Right kidney (tissue), 1 donor: Measurements from ENCODE around the gene MPND.

Experiments used
- DNase-seq: peaks from one replicate; pipeline ENCODE4 v3.0.0-alpha.2; 2016

The MPND gene

GRCh38 chr19:4376991-4377781 is 33.8 kb downstream of the MPND start:
- DNase-seq, result no peak

GRCh38 chr19:4378886-4379285 is 35.5 kb downstream of the MPND start:
- DNase-seq, result no peak

GRCh38 chr19:4379383-4380253 is 36.3 kb downstream of the MPND start:
- peak; percentile 47 for DNase-seq

GRCh38 chr19:4380254-4380727 is 36.9 kb downstream of the MPND start:
- no peak for DNase-seq

- DNase-seq, result no peak
These were observed 42.1 kb downstream of the MPND start for GRCh38 chr19:4385291-4386040.

GRCh38 chr19:4386041-4386782 is 42.9 kb downstream of the MPND start:
- DNase-seq, result no peak

GRCh38 chr19:4388337-4389063 is 45.1 kb downstream of the MPND start:
- DNase-seq, result no peak

GRCh38 chr19:4389064-4389375 is 45.7 kb downstream of the MPND start:
- DNase-seq, result no peak

- DNase-seq, result no peak
These were observed 46.2 kb downstream of the MPND start for GRCh38 chr19:4389511-4390016.

GRCh38 chr19:4390017-4390566 is 46.7 kb downstream of the MPND start:
- peak; percentile 47 for DNase-seq

GRCh38 chr19:4390567-4391305 is 47.4 kb downstream of the MPND start:
- no peak for DNase-seq

- DNase-seq, result no peak
These were observed 47.9 kb downstream of the MPND start for GRCh38 chr19:4391306-4391693.

- no peak for DNase-seq
These were observed 48.5 kb downstream of the MPND start for GRCh38 chr19:4391701-4392483.

GRCh38 chr19:4393947-4394590 is 50.7 kb downstream of the MPND start:
- DNase-seq, result no peak

- DNase-seq, result no peak
These were observed 53.8 kb downstream of the MPND start for GRCh38 chr19:4396949-4397783.

GRCh38 chr19:4399812-4400134 is 56.4 kb downstream of the MPND start:
- DNase-seq, result no peak

GRCh38 chr19:4400135-4400936 is 57.0 kb downstream of the MPND start, which contains the start of gene SH3GL1:
TSS of gene SH3GL1 (minus strand) at chr19:4400547. CDS start at chr19:4400368, 179 bp downstream.
- DNase-seq, result peak; percentile 80
